Lower leg skin (tissue), 3 donors: ENCODE data around the gene ENTR1.

Source experiments
- CTCF ChIP-seq, 3 donors: fragments of 450-650 bp; IDR thresholded peaks; one replicate each; pipeline ENCODE4 v1.5.1; 2016; ENCODE audit warnings: antibody characterized with exemption in 3 of 3, mild to moderate bottlenecking in 3 of 3, moderate library complexity in 2 of 3
- POLR2A ChIP-seq, 2 donors: fragments of 450-650 bp; IDR thresholded peaks; one replicate each; pipeline ENCODE4 v1.6.1; 2016 to 2017; ENCODE audit warnings: antibody characterized with exemption in 2 of 2, mild to moderate bottlenecking in 1 of 2, moderate library complexity in 1 of 2

GRCh38 chr9:136391737-136392537, 18.5 kb downstream of the ENTR1 start:
- no peak for TF ChIP-seq CTCF (IDR thresholded peaks at IDR 0.05)
- no peak for TF ChIP-seq POLR2A (IDR thresholded peaks at IDR 0.05)
